Body of pancreas (tissue), 4 donors: ENCODE results near the gene TFRC. TPM values are rescaled to one million over a fixed set of nuclear protein-coding genes. Genes with fewer than 3 reads are reported as not detected.

Source experiments
- ATAC-seq: fragments of 150-250 bp; one replicate; pipeline ENCODE4 v1.9.1; 2016
- DNase-seq, 4 donors: peaks; one replicate each; pipeline ENCODE4 v3.0.0-alpha.2; 2019
- H3K27ac ChIP-seq, 4 donors: fragments of 200-600 bp; sonication (generic); 1 replicate in 3 of 4; 2 replicates in 1 of 4; pipeline versions ENCODE4 v1.5.1 to v1.6.1; 2016 to 2019; ENCODE audit warnings: mild to moderate bottlenecking in 1 of 4, mixed read lengths in 1 of 4, moderate library complexity in 1 of 4
- H3K27me3 ChIP-seq, 2 donors: fragments of 200-600 bp; sonication (generic); one replicate each; pipeline ENCODE4 v1.6.0; 2016; ENCODE audit warnings: mild to moderate bottlenecking in 1 of 2
- H3K36me3 ChIP-seq, 2 donors: fragments of 200-600 bp; sonication (generic); replicated peaks in 1 of 2; 2 replicates each; pipeline ENCODE4 v1.5.1; 2016; ENCODE audit warnings: low read depth in 2 of 2; ENCODE audit not compliant: insufficient read depth in 1 of 2
- H3K4me1 ChIP-seq: fragments of 200-600 bp; sonication (generic); one replicate; pipeline ENCODE4 v1.6.0; 2016
- H3K4me3 ChIP-seq, 2 donors: fragments of 200-600 bp; sonication (generic); 1 replicate in 1 of 2; 2 replicates in 1 of 2; pipeline ENCODE4 v1.5.1; 2016 to 2019
- H3K9me3 ChIP-seq, 3 donors: fragments of 200-600 bp; sonication (generic); 1 replicate in 2 of 3; 2 replicates in 1 of 3; pipeline ENCODE4 v1.5.1; 2016
- CTCF ChIP-seq, 7 experiments: fragments of 450-650 bp in 4 of 7; fragments of 200-600 bp in 3 of 7; sonication (generic) in 3 of 7; IDR thresholded peaks; one replicate each; pipeline ENCODE4 v1.5.1; 2016 to 2019; ENCODE audit warnings: antibody characterized with exemption in 7 of 7
- POLR2A ChIP-seq, 3 donors: fragments of 450-650 bp; IDR thresholded peaks; one replicate each; pipeline ENCODE4 v1.6.1; 2016; ENCODE audit warnings: antibody characterized with exemption in 3 of 3, mild to moderate bottlenecking in 2 of 3
- WGBS, 2 donors: methylation state at CpG; one replicate each; pipeline ENCODE4 v1.1.5; 2017; 5-methylcytosine and 5-hydroxymethylcytosine counted together
- intact Hi-C: fragments of 100-400 bp; cut with DNase I; formaldehyde crosslinking; loops from one replicate; pipeline ENCODE4 v1.15.1; 2023
- total RNA-seq, 2 donors: library from RNA; depleted of rRNA; stranded (reverse); fragments of >200 nt; gene quantifications; one replicate each; pipeline ENCODE4 v1.1.0, GENCODE V29; 2016

The TFRC gene
- total RNA-seq, 2 donors from 2014 or later: 23.6 to 51.7 TPM

- H3K9me3 ChIP-seq: no peaks in the 10 kb centered on the region
- H3K27me3 ChIP-seq: no peaks in the 10 kb centered on the region
- peaks cover 11% of the 10 kb centered on the region for H3K4me1 ChIP-seq
- no peak for TF ChIP-seq CTCF (IDR thresholded peaks at IDR 0.05)
- no peak for TF ChIP-seq POLR2A (IDR thresholded peaks at IDR 0.05)
- no peaks in the 10 kb centered on the region for H3K36me3 ChIP-seq
- intact Hi-C loops: no loop called here
- no peak overlapping the region for H3K4me3 ChIP-seq
- WGBS, 2 donors: 75 to 77% methylated on average over 5 of the region's 5 CpGs
- ATAC-seq (no peak), DNase-seq (no peak)
- peak overlapping the region in 2 of 4 donors; percentile 5 to 71 for H3K27ac ChIP-seq
Observed at GRCh38 chr3:196097373-196098154, 15.7 kb upstream of the TFRC start.

- TF ChIP-seq CTCF (IDR thresholded peaks at IDR 0.05): no peak
- TF ChIP-seq POLR2A (IDR thresholded peaks at IDR 0.05): peak in 1 of 3 donors; percentile 16
- no peaks in the 10 kb centered on the region for H3K36me3 ChIP-seq
- peaks cover 11% of the 10 kb centered on the region for H3K4me1 ChIP-seq
- no peaks in the 10 kb centered on the region for H3K27me3 ChIP-seq
- intact Hi-C loops: no loop called here
- H3K9me3 ChIP-seq: no peaks in the 10 kb centered on the region
- 41 to 66% methylated on average over 6 to 11 of the region's 11 CpGs for WGBS, 2 donors
- H3K4me3 ChIP-seq: no peak overlapping the region
- DNase-seq (peak; percentile 20 to 62 (median 40)), ATAC-seq (peak; percentile 73)
- peak overlapping the region in 3 of 4 donors; percentile 5 to 71 (median 62) for H3K27ac ChIP-seq
Observed at GRCh38 chr3:196096382-196096953, 14.6 kb upstream of the TFRC start.

- ATAC-seq: no peak
- peak overlapping the region in 1 of 4 donors; percentile 62 for H3K27ac ChIP-seq
Observed at GRCh38 chr3:196093317-196094111, 11.6 kb upstream of the TFRC start.

GRCh38 chr3:196087906-196088305 is 6.0 kb upstream of the TFRC start:
- DNase-seq: no peak
- intact Hi-C loops: no loop called here
- ATAC-seq: no peak
- Histone ChIP-seq H3K27me3 (no peaks in the 10 kb centered on the region), H3K4me1 (peaks cover 4% of the 10 kb centered on the region), H3K4me3 (no peak overlapping the region), H3K27ac (no peak overlapping the region), H3K9me3 (no peaks in the 10 kb centered on the region), H3K36me3 (no peaks in the 10 kb centered on the region)
- WGBS, 2 donors: 69 to 71% methylated on average over 5 of the region's 5 CpGs
- TF ChIP-seq POLR2A (IDR thresholded peaks at IDR 0.05): no peak
- TF ChIP-seq CTCF (IDR thresholded peaks at IDR 0.05): no peak

More at GRCh38 chr3:196093317-196094111, 11.6 kb upstream of the TFRC start:
- Histone ChIP-seq H3K4me1 (peaks cover 11% of the 10 kb centered on the region), H3K36me3 (no peaks in the 10 kb centered on the region), H3K9me3 (no peaks in the 10 kb centered on the region), H3K27me3 (no peaks in the 10 kb centered on the region), H3K4me3 (no peak overlapping the region)
- 60 to 75% methylated on average over 7 of the region's 7 CpGs for WGBS, 2 donors
- intact Hi-C loops: no loop called here
- no peak for TF ChIP-seq CTCF (IDR thresholded peaks at IDR 0.05)
- TF ChIP-seq POLR2A (IDR thresholded peaks at IDR 0.05): no peak
- peak in 1 of 4 donors; percentile 40 for DNase-seq
